Measurements from ENCODE around the gene TRMT61A. TPM values are rescaled to one million over a fixed set of nuclear protein-coding genes. Genes with fewer than 3 reads are reported as not detected.

Gene TRMT61A
- 13.8 TPM for total RNA-seq
- long read RNA-seq, transcript TRMT61A-202 (4 exons, 3,229 nt) = major isoform, 104 of 138 reads
- long read RNA-seq, partial matches to known transcripts = 17 of 138 reads
- long read RNA-seq, other reads (novel, unspliced or antisense) = 15 of 138 reads

- DNase-seq (ENCODE audit: low spot score) = peak; percentile 96
Measured at GRCh38 chr14:103528587-103529382, at the start of gene TRMT61A. TRMT61A (plus strand) TSS chr14:103529196; CDS start chr14:103529979, 783 bp downstream.

GRCh38 chr14:103480595-103480994, 48.4 kb upstream of the TRMT61A start:
- DNase-seq (ENCODE audit: low spot score) = no peak

GRCh38 chr14:103483600-103483999, 45.4 kb upstream of the TRMT61A start:
- DNase-seq (ENCODE audit: low spot score) = no peak

- DNase-seq (ENCODE audit: low spot score) = no peak
Measured at GRCh38 chr14:103485504-103485903, 43.5 kb upstream of the TRMT61A start.

- no peak for DNase-seq (ENCODE audit: low spot score)
Measured at GRCh38 chr14:103488071-103488470, 40.9 kb upstream of the TRMT61A start.

GRCh38 chr14:103488960-103489359, 40.0 kb upstream of the TRMT61A start:
- peak; percentile 11 for DNase-seq (ENCODE audit: low spot score)

GRCh38 chr14:103489621-103490020, 39.4 kb upstream of the TRMT61A start:
- DNase-seq (ENCODE audit: low spot score) = no peak

- peak; percentile 37 for DNase-seq (ENCODE audit: low spot score)
Measured at GRCh38 chr14:103491691-103492090, 37.3 kb upstream of the TRMT61A start.

GRCh38 chr14:103492156-103492925, 36.7 kb upstream of the TRMT61A start:
- peak; percentile 22 for DNase-seq (ENCODE audit: low spot score)

GRCh38 chr14:103495854-103496253, 33.1 kb upstream of the TRMT61A start:
- DNase-seq (ENCODE audit: low spot score) = peak; percentile 82

- peak; percentile 4 for DNase-seq (ENCODE audit: low spot score)
Measured at GRCh38 chr14:103496776-103497175, 32.2 kb upstream of the TRMT61A start.

GRCh38 chr14:103499709-103500108, 29.3 kb upstream of the TRMT61A start:
- peak; percentile 51 for DNase-seq (ENCODE audit: low spot score)

GRCh38 chr14:103500148-103500990, 28.6 kb upstream of the TRMT61A start:
- peak; percentile 94 for DNase-seq (ENCODE audit: low spot score)

GRCh38 chr14:103501041-103501870, 27.7 kb upstream of the TRMT61A start:
- peak; percentile 55 for DNase-seq (ENCODE audit: low spot score)

- peak; percentile 57 for DNase-seq (ENCODE audit: low spot score)
Measured at GRCh38 chr14:103501921-103502669, 26.9 kb upstream of the TRMT61A start.

- peak; percentile 62 for DNase-seq (ENCODE audit: low spot score)
Measured at GRCh38 chr14:103502877-103503276, 26.1 kb upstream of the TRMT61A start.

GRCh38 chr14:103503296-103503695, 25.7 kb upstream of the TRMT61A start:
- DNase-seq (ENCODE audit: low spot score) = peak; percentile 74

GRCh38 chr14:103504991-103505565, 23.9 kb upstream of the TRMT61A start:
- DNase-seq (ENCODE audit: low spot score) = no peak

GRCh38 chr14:103507751-103508150, 21.2 kb upstream of the TRMT61A start:
- DNase-seq (ENCODE audit: low spot score) = peak; percentile 11
